HG03565 (cell line): ENCODE data around the gene GDF7.

Experiments
- ATAC-seq: cut with Tn5 transposase; IDR thresholded peaks from one replicate; pipeline ENCODE4 v1.9.1; 2021; ENCODE audit warnings: mild to moderate bottlenecking, moderate library complexity; ENCODE audit not compliant: unreplicated experiment

Gene GDF7

GRCh38 chr2:20666304-20667150, at the start of gene GDF7:
TSS of gene GDF7 (plus strand) at chr2:20667144. CDS start at chr2:20667240, 96 bp downstream.
- no peak for ATAC-seq

DNA sequence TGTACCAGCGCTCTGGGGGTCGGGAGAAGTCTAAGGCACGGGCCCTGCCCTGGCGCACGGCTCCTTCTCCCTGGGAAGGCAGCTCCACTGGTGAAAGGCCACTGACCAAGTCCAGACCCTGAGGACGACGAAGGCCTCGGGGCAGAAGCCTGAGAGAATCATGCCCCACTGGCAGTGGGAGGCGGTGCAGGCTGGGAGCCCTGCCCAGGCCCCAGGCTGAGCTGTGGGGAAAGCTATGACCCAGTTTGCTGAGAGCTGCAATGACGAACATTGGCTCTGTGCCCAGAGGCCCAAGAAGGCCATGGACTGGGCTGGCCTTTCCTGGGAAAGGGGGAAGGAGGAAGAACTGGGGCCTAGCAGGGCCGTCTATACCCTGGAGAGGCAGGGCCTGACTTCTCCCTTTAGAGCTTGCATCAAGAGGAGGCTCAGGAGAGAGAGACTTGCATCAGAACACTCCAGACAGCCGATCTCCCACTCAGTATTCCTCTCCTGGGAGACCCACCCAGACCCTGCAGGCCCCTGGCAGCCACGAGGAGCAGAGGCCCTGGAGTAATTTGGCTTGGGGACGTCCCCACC, 49.0 kb upstream of the GDF7 start:
- no peak for ATAC-seq

- no peak for ATAC-seq
Measured at GRCh38 chr2:20618468-20618885, 48.5 kb upstream of the GDF7 start.

- ATAC-seq: no peak
Measured at GRCh38 chr2:20618886-20619521, 47.9 kb upstream of the GDF7 start.

GRCh38 chr2:20619624-20620024, 47.3 kb upstream of the GDF7 start:
- ATAC-seq: no peak

- no peak for ATAC-seq
Measured at GRCh38 chr2:20620271-20620681, 46.7 kb upstream of the GDF7 start.

DNA sequence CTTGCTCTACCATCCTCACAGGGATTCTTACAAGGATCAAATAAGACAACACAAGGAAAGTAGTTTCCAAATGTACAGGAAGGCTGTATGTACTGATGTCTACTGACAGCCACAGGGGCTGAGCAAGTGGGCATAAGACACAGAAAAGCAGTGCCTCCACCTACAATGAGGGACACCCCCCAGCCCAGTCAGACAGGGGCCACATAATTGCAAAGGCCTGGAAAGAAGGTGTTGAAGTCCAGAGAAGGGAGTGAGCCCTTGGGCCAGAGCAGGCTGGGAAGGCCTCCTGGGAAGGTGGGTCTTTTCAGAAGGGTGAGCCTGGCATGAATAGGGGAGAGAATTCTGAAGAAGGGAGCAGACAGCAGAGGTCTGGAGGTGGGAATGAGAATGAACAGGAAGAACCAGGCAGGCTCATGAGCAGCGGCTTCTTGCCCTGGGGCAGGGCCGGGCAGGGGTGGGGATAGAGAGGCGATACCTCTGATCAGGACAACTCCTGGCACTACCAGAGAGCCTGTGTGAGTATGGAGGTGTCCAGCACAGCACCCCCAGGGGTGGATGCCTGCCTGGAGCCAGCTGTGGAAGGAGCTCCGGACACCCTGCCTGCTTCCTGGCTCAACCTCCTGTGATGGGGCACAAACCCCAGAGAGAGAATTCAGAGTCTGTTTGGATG, 46.1 kb upstream of the GDF7 start:
- no peak for ATAC-seq

DNA sequence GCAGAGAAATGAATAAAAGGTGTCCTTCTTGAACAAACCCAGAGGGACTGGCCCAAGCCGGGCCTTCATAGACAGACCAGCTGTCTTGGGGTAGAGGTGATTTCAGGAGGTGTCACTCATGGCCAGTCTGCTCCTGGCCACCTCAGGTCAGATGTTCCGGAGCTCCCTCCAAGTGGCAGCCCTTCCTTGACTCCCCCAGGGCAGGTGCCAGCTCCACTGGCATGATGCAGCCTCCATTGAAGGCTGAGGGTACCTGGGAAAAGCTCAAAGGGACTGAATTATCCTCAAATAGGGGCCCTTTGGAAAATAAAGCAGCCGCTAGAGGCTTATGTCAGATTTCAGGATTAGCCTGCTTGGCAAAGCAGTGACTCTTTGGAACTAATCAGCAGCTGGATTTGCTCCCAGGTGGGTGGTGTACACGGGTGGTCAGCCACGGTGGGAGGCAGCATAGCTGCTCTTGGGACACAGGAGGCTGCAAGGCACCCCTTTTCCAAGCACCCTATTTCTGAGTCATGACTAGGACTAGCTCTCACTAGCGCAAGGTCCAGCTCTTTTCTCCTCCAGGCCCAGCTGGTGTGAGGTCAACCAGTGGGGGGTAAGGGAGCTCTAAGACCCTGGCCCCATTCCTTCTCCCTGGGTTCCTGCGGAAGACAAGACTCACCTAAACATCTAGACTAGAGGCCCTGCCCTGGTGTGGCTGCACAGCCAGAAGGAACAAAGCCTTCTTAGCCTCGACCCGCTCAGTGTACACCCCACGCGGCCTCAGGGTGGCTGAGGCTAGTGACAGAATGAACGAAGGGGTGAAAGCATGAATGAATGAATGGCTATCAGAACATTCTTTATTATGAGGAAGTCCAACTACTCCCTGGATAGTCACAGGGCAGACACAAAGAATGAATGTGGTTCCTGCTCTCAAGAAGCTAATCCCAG, 45.3 kb upstream of the GDF7 start:
- no peak for ATAC-seq

DNA sequence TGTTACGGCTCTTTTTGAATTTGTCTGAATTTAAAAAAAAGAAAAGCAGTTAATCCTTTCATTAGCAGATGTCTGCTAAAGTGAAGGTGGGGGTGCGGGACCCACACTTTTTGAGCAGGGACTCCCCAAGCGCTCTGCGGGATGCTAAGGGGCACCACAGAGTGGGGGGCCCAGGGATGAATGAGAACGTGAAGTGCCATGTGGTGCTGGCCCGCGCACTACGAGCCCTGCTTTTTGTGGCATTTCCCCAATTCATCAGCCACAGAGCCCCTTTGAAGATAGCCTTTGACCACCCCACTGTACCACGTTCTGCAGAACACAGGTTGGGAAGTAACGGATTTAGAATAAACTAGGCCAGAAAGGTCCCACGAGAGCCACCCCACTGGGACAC, 44.7 kb upstream of the GDF7 start:
- ATAC-seq: no peak

- ATAC-seq: no peak
Measured at GRCh38 chr2:20622731-20623130, 44.2 kb upstream of the GDF7 start.

- no peak for ATAC-seq
Measured at GRCh38 chr2:20623241-20623640, 43.7 kb upstream of the GDF7 start.

GRCh38 chr2:20623741-20624155, 43.2 kb upstream of the GDF7 start:
- ATAC-seq: no peak

DNA sequence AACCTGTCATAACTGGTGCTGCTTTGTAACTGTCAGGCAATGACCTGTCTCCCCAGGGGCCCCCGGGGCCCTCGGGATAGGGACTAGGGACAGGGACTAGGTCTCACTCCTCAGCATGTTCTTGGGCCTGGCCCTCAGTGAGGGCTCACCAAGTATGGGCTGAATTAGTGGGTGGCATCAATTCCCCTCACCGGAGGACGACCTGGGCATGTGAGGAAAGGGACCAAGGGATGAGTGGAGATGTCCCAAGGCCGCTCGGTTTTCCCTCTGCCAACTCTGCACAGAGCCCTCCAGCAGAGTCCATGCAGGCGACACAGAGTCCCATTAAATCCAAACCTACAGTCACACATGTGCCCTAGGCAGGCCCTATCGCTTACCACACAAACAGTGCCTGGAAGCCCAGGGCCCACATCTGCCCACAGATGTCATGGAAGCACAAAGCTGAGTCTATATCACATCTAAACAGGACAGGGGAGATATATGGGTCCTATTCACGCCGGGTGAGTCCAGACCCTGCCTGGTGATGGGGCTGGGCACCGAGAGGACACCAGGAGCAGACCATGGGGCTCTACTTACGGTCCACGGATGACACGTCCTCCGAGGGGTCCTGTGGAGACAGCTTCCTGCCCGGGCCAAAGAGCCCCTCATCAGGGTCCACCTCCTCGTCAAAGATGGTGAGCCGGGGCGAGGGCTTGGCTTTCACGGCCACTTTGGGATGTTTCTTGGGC, 42.6 kb upstream of the GDF7 start:
- ATAC-seq: no peak

DNA sequence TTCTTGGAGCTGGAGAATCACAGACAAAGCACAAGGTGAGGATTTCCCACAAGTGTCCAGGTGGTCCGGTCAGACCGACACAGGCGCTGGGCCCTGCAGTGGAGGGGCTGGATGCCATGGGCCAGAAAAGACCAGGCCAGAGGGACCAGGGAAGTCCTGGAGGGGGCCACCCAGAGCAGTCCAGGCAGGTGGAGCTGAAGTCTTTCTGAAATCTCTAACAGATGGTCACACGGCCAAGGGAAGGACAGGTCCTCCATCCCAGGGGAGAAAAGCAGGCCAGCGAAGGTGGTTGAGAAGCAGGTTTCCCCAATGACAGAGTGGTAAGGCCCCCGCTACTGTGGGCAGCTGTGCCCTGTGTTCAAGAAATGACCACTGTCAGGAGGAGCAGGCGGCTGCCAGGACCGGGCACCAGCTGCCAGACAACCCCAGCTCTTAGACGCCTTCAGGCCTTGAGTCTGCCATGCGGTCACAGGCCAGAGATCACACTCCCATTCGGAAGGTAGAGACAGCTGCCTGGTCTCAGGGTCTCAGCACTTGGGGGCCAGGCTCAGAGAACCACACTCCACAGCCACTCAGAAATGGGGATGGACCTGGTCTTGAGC, 42.0 kb upstream of the GDF7 start:
- no peak for ATAC-seq

DNA sequence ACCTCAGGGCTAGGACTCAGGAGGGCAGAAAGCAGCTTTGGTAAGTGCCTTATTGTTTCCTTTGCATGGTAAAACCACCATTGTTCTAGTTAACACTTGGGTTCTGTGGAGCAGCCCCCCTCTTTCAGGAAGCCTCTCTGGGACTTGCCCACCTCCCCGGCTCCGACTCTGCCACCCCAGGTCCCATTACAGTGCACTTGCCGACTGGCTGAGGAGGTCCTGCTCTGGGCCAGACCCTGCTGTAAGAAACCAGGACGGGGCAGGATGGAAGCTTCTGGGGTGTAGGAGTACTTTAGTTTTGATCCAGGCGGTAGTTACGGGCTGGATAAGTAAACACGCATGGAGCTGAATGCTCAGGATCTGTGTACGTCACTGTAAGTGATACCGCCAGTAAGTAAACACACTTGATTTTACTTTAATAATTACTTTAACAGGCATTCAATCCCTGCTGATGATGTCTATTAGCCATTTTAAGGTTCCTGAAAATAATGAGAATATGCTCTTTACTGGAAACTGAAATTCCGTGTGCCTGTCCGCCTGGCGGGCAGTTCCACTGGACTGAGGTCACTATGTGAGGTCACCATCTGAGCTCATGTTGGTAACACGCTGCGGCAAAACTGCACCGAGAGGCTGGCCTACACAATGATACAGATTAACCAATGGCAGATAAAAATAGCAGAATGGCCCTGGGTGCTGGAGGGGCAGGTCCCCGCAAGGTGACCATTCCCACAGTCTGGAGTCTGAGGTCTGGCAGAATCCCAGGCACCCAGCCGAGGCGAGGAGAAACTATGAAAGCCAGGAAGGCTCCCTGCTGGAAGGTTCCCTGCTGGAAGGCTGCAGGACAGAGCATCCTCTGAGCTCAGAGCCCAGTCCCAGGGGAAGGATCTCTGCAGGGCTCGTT, 41.2 kb upstream of the GDF7 start:
- no peak for ATAC-seq

- no peak for ATAC-seq
Measured at GRCh38 chr2:20626392-20626697, 40.6 kb upstream of the GDF7 start.

- ATAC-seq: no peak
Measured at GRCh38 chr2:20626698-20627513, 40.0 kb upstream of the GDF7 start.
